ENCODE measurements around the gene MTFMT.
"Not testable (repeated sequence)": the region's sequence is repeated elsewhere in the genome, so short reads cannot be mapped to it uniquely, and the experiment has no call there.

MTFMT gene

GRCh38 chr15:65028921-65029735 lies at the start of gene MTFMT:
Gene MTFMT, minus strand, starts transcription at chr15:65029639. Its CDS starts 26 bp downstream, at chr15:65029613.
- no peak for TF ChIP-seq CTCF (conservative IDR thresholded peaks at IDR 0.05; ENCODE audit: control insufficient read depth, insufficient read depth, low read depth, low read length)
- peak; percentile 74 for DNase-seq (ENCODE audit: low read depth)

GRCh38 chr15:65077981-65078352 lies 48.5 kb upstream of the MTFMT start:
- H3K4me3 ChIP-seq (ENCODE audit: control insufficient read depth, low read depth, low read length): no peak overlapping the region

More at GRCh38 chr15:65028921-65029735, at the start of gene MTFMT:
- H3K4me3 ChIP-seq (ENCODE audit: control insufficient read depth, low read depth, low read length): peak within 1 kb of the TSS; percentile 83

GRCh38 chr15:65077291-65077980 lies 48.0 kb upstream of the MTFMT start:
- no peak overlapping the region for H3K4me3 ChIP-seq (ENCODE audit: control insufficient read depth, low read depth, low read length)
- no peak for TF ChIP-seq CTCF (conservative IDR thresholded peaks at IDR 0.05; ENCODE audit: control insufficient read depth, insufficient read depth, low read depth, low read length)
- no peak for DNase-seq (ENCODE audit: low read depth)

More at GRCh38 chr15:65077981-65078352, 48.5 kb upstream of the MTFMT start:
- peak; percentile 65 for DNase-seq (ENCODE audit: low read depth)
- TF ChIP-seq CTCF (conservative IDR thresholded peaks at IDR 0.05; ENCODE audit: control insufficient read depth, insufficient read depth, low read depth, low read length): peak; percentile 54

- no peak for TF ChIP-seq CTCF (conservative IDR thresholded peaks at IDR 0.05; ENCODE audit: control insufficient read depth, insufficient read depth, low read depth, low read length)
- H3K4me3 ChIP-seq (ENCODE audit: control insufficient read depth, low read depth, low read length): no peak within 1 kb of the TSS
- no peak for DNase-seq (ENCODE audit: low read depth)
Observed at GRCh38 chr15:65076486-65077290, 47.2 kb upstream of the MTFMT start, which contains the start of gene KBTBD13. Gene KBTBD13, plus strand, starts transcription at chr15:65076746. Its CDS starts 70 bp downstream, at chr15:65076816.

- not testable (repeated sequence) for H3K4me3 ChIP-seq (ENCODE audit: control insufficient read depth, low read depth, low read length); DNase-seq (ENCODE audit: low read depth)
Observed at GRCh38 chr15:65075607-65076395, 46.4 kb upstream of the MTFMT start.

GRCh38 chr15:65074946-65075345 lies 45.5 kb upstream of the MTFMT start:
- H3K4me3 ChIP-seq (ENCODE audit: control insufficient read depth, low read depth, low read length); DNase-seq (ENCODE audit: low read depth): not testable (repeated sequence)

GRCh38 chr15:65072617-65073016 lies 43.2 kb upstream of the MTFMT start:
- no peak for DNase-seq (ENCODE audit: low read depth)
- TF ChIP-seq CTCF (conservative IDR thresholded peaks at IDR 0.05; ENCODE audit: control insufficient read depth, insufficient read depth, low read depth, low read length): no peak
- H3K4me3 ChIP-seq (ENCODE audit: control insufficient read depth, low read depth, low read length): no peak overlapping the region
